Spleen (tissue), 7 donors: ENCODE results near the gene LINC01488.

Experiments
- CTCF ChIP-seq, 11 experiments: fragments of 200-600 bp in 7 of 11; fragments of 450-650 bp in 4 of 11; sonication (generic) in 4 of 11; IDR thresholded peaks in 8 of 11; conservative IDR thresholded peaks in 3 of 11; 1 replicate in 7 of 11; 2 replicates in 4 of 11; pipeline versions ENCODE4 v1.4.0 to v1.8.0; 2016 to 2021; ENCODE audit warnings: antibody characterized with exemption in 11 of 11, inconsistent platforms in 4 of 11, mild to moderate bottlenecking in 1 of 11
- POLR2A ChIP-seq, 3 donors: fragments of 450-650 bp; IDR thresholded peaks; one replicate each; pipeline ENCODE4 v1.5.1; 2017; ENCODE audit warnings: antibody characterized with exemption in 3 of 3, mild to moderate bottlenecking in 1 of 3
- POLR2AphosphoS5 ChIP-seq, 3 donors: sonication (generic); formaldehyde crosslinking; IDR thresholded peaks; one replicate each; pipeline ENCODE4 v1.5.1; 2017; ENCODE audit warnings: antibody characterized with exemption in 3 of 3
- donor health status: DM: no; HTN: no; CAD: no; lungs with moderate emphysema.
- donor health status: DM: no; HTN: no; CAD: no.
- donor health status: DM: no; HTN: no; CAD: no.

- TF ChIP-seq CTCF (IDR thresholded peaks at IDR 0.05 in 8 of 11, conservative IDR thresholded peaks at IDR 0.05 in 3 of 11) (no peak), POLR2A (IDR thresholded peaks at IDR 0.05) (no peak), POLR2AphosphoS5 (IDR thresholded peaks at IDR 0.05) (no peak)
Measured at GRCh38 chr11:69476509-69476961, 4.9 kb upstream of the LINC01488 start.
